Measurements from ENCODE around the gene ZNF74. TPM values are rescaled to one million over a fixed set of nuclear protein-coding genes. Genes with fewer than 3 reads are reported as not detected.

Gene ZNF74
- total and polyA plus RNA-seq, 2 donors (not counting 1 experiment from before 2014, with no cell fraction given), result 2.5 to 13.0 TPM

DNA sequence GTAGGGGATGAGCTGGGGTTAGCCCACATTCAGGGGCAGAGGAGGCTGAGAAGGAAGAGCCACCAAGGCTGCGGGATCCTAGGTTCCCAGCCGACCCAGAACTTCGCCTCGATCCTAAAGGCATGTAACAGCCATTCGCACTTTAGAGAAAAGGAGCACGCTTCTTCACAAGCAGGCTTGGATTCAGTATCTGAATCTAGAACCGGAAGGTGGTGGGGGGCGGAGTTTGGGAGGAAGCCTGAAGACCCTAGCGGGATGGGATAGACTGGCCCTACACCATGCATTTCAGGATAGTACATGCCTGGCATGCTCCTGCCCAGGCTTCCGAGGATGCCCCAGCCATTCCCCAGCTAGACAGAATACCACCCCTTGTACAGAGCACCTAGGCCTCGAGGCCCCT, 39.2 kb downstream of the ZNF74 start:
- Histone ChIP-seq H3K27me3 (ENCODE audit: control insufficient read depth, insufficient read depth, low read length) (no peaks in the 10 kb centered on the region), H3K79me2 (ENCODE audit: control insufficient read depth, insufficient read depth, low read length) (peaks cover 43% of the 10 kb centered on the region), H3K36me3 (ENCODE audit: control insufficient read depth, insufficient read depth, low read length) (peaks cover 14% of the 10 kb centered on the region)

GRCh38 chr22:20433686-20434241, 39.8 kb downstream of the ZNF74 start:
- Histone ChIP-seq H3K9ac (ENCODE audit: insufficient read depth, low read length) (no peak overlapping the region), H3K79me2 (ENCODE audit: control insufficient read depth, insufficient read depth, low read length) (peaks cover 43% of the 10 kb centered on the region), H4K20me1 (ENCODE audit: control insufficient read depth, extremely low read depth, insufficient read depth, low read length) (no peaks in the 10 kb centered on the region), H3K36me3 (ENCODE audit: control insufficient read depth, insufficient read depth, low read length) (peaks cover 13% of the 10 kb centered on the region), H2AFZ (ENCODE audit: low read length) (no peak overlapping the region), H3K27ac (ENCODE audit: insufficient read depth, low read length) (no peak overlapping the region), H3K9me3 (ENCODE audit: control insufficient read depth, insufficient read depth, low read depth, low read length) (no peaks in the 10 kb centered on the region), H3K4me1 (ENCODE audit: control insufficient read depth, extremely low read depth, insufficient read depth, low read length) (peaks cover 14% of the 10 kb centered on the region), H3K4me2 (ENCODE audit: extremely low read depth, insufficient read depth, low read length) (no peak overlapping the region), H3K4me3 (replicated peaks in 1 of 4; ENCODE audit: control extremely low read depth in 1 of 4, insufficient read depth in 1 of 4, low read depth in 3 of 4, low read length in 4 of 4) (no peak overlapping the region), H3K27me3 (ENCODE audit: control insufficient read depth, insufficient read depth, low read length) (no peaks in the 10 kb centered on the region)
- DNase-seq (ENCODE audit: low read depth in 2 of 2), result no peak
- no peak for TF ChIP-seq EZH2 (IDR thresholded peaks at IDR 0.05; ENCODE audit: low read length, missing control alignments)
- no peak for TF ChIP-seq CTCF (conservative IDR thresholded peaks at IDR 0.05 in 1 of 2, IDR thresholded peaks at IDR 0.05 in 1 of 2; ENCODE audit: low read depth in 1 of 2, low read length in 2 of 2)

More for the DNA sequence above, 39.2 kb downstream of the ZNF74 start:
- no peak overlapping the region for H3K4me3 ChIP-seq (replicated peaks in 1 of 4; ENCODE audit: control extremely low read depth in 1 of 4, insufficient read depth in 1 of 4, low read depth in 3 of 4, low read length in 4 of 4)
- H3K9me3 ChIP-seq (ENCODE audit: control insufficient read depth, insufficient read depth, low read depth, low read length), result no peaks in the 10 kb centered on the region
- TF ChIP-seq CTCF (conservative IDR thresholded peaks at IDR 0.05 in 1 of 2, IDR thresholded peaks at IDR 0.05 in 1 of 2; ENCODE audit: low read depth in 1 of 2, low read length in 2 of 2) (no peak), EZH2 (IDR thresholded peaks at IDR 0.05; ENCODE audit: low read length, missing control alignments) (no peak)
- no peaks in the 10 kb centered on the region for H4K20me1 ChIP-seq (ENCODE audit: control insufficient read depth, extremely low read depth, insufficient read depth, low read length)
- no peak overlapping the region for H3K27ac ChIP-seq (ENCODE audit: insufficient read depth, low read length)
- H3K4me1 ChIP-seq (ENCODE audit: control insufficient read depth, extremely low read depth, insufficient read depth, low read length), result peaks cover 11% of the 10 kb centered on the region
- H3K9ac ChIP-seq (ENCODE audit: insufficient read depth, low read length), result no peak overlapping the region
- no peak overlapping the region for H3K4me2 ChIP-seq (ENCODE audit: extremely low read depth, insufficient read depth, low read length)
- no peak for DNase-seq (ENCODE audit: low read depth in 2 of 2)
- no peak overlapping the region for H2AFZ ChIP-seq (ENCODE audit: low read length)

DNA sequence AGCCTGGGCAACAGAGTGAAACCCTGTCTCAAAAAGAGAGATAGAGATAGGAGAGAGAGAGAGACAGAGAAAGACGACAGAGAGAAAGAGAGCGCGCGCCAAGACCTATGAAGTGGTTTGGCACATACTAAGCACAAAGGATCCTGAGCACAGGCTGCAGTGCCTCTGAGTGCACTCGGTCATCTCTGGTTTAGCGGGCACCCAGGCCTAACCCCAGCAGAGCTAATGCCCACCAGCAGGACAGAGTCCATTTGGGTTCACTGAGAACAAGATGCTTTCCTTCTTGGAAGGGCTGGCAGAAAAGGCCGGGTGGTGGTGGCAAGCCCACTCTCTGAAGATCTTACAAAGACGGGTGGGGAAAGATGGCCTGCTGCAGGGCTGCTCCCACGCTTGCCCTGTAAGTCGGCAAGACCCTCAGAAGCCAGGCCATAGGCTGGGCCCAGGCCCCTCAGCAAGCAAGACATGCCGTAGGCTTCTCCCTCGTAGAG, 40.4 kb downstream of the ZNF74 start:
- no peak overlapping the region for H3K4me3 ChIP-seq (replicated peaks in 1 of 4; ENCODE audit: control extremely low read depth in 1 of 4, insufficient read depth in 1 of 4, low read depth in 3 of 4, low read length in 4 of 4)
- H3K9ac ChIP-seq (ENCODE audit: insufficient read depth, low read length), result no peak overlapping the region
- H2AFZ ChIP-seq (ENCODE audit: low read length), result no peak overlapping the region
- H3K27me3 ChIP-seq (ENCODE audit: control insufficient read depth, insufficient read depth, low read length), result no peaks in the 10 kb centered on the region
- no peak for DNase-seq (ENCODE audit: low read depth in 2 of 2)
- TF ChIP-seq EZH2 (IDR thresholded peaks at IDR 0.05; ENCODE audit: low read length, missing control alignments) (no peak), CTCF (conservative IDR thresholded peaks at IDR 0.05 in 1 of 2, IDR thresholded peaks at IDR 0.05 in 1 of 2; ENCODE audit: low read depth in 1 of 2, low read length in 2 of 2) (no peak)
- H3K79me2 ChIP-seq (ENCODE audit: control insufficient read depth, insufficient read depth, low read length), result peaks cover 43% of the 10 kb centered on the region
- H3K36me3 ChIP-seq (ENCODE audit: control insufficient read depth, insufficient read depth, low read length), result peaks cover 10% of the 10 kb centered on the region
- H3K4me2 ChIP-seq (ENCODE audit: extremely low read depth, insufficient read depth, low read length), result no peak overlapping the region
- H3K27ac ChIP-seq (ENCODE audit: insufficient read depth, low read length), result no peak overlapping the region
- H3K9me3 ChIP-seq (ENCODE audit: control insufficient read depth, insufficient read depth, low read depth, low read length), result no peaks in the 10 kb centered on the region
- peaks cover 14% of the 10 kb centered on the region for H3K4me1 ChIP-seq (ENCODE audit: control insufficient read depth, extremely low read depth, insufficient read depth, low read length)
- no peaks in the 10 kb centered on the region for H4K20me1 ChIP-seq (ENCODE audit: control insufficient read depth, extremely low read depth, insufficient read depth, low read length)

Measured in fibroblast of lung (primary cell).